LNCaP clone FGC (cell line): ENCODE results near the gene SYT12.

Experiments
- DNase-seq: peaks from one replicate; pipeline ENCODE4 v3.0.0-alpha.2; 2011; ENCODE audit warnings: low read depth
- H3K4me3 ChIP-seq: 2 replicates; pipeline ENCODE4 v1.5.1; 2011; ENCODE audit warnings: mild to moderate bottlenecking, low read depth, low read length, control low read depth
- TF ChIP-seq, protein P1 (sequence below): IDR thresholded peaks from 2 replicates; pipeline ENCODE4 v1.5.1; 2012; ENCODE audit warnings: mild to moderate bottlenecking; ENCODE audit not compliant: control insufficient read depth, insufficient read depth; ENCODE audit errors: extremely low read depth

Gene SYT12

DNA sequence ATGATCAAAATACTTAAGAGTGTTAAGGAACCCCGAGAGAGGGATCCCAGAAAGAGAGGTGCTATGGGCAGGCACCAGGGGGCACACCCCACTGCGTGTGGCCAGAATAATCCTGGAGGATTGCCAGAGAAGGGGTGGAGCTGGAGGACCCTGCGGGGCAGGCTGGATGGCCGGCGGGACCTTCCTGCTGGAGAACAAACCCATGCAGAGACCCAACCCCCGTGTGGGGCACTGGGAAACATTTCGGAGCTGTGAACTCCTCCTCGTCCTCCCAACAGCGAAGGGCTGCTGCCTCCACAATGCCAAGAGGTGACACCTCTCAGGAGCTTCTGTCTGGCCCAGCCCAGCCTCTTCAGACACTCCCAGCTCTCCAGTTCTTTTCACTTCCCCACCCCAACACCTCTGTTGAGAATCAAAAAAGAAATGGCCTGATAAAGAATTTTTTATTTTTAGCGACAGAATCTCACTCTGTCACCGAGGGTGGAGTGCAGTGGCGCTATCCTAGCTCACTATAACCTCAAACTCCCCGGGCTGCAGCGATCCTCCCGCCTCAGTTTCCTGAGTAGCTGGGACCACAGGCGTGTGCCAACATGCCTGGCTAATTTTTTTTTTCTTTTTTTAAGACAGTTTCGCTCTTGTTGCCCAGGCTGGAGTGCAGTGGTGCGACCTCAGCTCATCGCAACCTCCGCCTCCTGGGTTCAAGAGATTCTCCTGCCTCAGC, 59.3 kb downstream of the SYT12 start:
- TF ChIP-seq, protein P1, sequence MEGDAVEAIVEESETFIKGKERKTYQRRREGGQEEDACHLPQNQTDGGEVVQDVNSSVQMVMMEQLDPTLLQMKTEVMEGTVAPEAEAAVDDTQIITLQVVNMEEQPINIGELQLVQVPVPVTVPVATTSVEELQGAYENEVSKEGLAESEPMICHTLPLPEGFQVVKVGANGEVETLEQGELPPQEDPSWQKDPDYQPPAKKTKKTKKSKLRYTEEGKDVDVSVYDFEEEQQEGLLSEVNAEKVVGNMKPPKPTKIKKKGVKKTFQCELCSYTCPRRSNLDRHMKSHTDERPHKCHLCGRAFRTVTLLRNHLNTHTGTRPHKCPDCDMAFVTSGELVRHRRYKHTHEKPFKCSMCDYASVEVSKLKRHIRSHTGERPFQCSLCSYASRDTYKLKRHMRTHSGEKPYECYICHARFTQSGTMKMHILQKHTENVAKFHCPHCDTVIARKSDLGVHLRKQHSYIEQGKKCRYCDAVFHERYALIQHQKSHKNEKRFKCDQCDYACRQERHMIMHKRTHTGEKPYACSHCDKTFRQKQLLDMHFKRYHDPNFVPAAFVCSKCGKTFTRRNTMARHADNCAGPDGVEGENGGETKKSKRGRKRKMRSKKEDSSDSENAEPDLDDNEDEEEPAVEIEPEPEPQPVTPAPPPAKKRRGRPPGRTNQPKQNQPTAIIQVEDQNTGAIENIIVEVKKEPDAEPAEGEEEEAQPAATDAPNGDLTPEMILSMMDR: no peak
- no peak overlapping the region for H3K4me3 ChIP-seq
- DNase-seq: no peak

DNA sequence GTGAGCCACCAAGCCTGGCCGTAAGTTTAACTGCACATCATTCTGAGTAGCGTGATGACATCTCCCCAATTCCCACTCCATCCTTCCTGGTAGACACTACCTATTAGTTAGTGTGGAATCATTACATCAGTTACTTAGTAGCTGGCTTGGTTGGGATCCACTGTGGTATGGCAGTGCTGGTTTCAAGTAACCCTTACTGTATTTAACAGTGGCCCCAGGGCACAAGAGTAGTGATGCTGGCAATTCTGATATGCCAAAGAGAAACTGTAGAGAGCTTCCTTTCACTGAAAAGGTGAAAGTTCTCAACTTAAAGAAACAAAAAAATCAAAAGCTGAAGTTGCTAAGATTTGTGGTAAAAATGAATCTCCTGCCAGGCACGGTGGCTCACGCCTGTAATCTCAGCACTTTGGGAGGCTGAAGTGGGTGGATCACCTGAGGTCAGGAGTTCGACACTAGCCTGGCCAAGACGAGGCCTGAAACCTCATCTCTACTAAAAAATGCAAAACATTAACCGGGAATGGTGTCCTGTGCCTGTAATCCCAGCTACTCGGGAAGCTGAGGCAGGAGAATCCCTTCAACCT, 60.9 kb downstream of the SYT12 start:
- H3K4me3 ChIP-seq: no peak overlapping the region
- TF ChIP-seq, protein P1: no peak
- no peak for DNase-seq

DNA sequence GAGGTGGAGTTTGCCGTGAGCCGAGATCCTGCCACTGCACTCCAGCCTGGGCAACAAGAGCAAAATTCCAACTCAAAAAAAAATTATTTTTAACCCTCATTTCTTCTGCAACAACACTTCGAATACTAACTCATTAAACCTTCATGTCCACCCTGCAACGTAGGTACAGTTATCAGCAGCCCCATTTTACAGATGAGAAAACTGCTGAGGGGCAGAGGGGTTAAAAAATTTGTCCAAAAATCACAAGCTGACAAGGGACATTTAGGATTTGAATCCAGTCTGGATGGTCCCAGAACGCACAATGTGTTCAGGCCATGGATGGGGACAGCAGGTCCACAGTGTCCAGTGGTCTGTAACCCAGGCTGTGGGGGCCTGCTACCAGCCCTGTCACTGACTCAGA, 62.7 kb downstream of the SYT12 start:
- no peak for DNase-seq
- H3K4me3 ChIP-seq: no peak overlapping the region
- TF ChIP-seq, protein P1: no peak

DNA sequence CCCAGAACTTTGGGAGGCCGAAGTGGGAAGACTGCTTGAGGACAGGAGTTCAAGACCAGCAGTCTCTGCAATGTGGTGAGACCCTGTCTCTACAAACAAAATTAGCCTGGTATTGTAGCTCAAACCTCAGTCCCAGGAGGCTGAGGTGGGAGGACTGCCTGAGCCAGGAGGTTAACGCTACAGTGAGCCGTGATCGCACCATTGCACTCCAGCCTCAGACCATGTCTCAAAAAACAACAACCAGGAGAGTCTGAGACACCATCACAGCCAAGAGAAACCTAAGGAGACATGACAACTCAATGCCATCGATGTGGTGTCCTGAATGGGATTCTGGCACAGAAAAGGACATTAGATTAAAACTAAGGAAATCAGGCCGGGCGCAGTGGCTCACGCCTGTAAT, 67.8 kb downstream of the SYT12 start:
- TF ChIP-seq, protein P1: no peak
- no peak for DNase-seq
- no peak overlapping the region for H3K4me3 ChIP-seq

GRCh38 chr11:67095214-67095507, 72.2 kb downstream of the SYT12 start:
- DNase-seq: no peak
- H3K4me3 ChIP-seq: no peak overlapping the region

DNA sequence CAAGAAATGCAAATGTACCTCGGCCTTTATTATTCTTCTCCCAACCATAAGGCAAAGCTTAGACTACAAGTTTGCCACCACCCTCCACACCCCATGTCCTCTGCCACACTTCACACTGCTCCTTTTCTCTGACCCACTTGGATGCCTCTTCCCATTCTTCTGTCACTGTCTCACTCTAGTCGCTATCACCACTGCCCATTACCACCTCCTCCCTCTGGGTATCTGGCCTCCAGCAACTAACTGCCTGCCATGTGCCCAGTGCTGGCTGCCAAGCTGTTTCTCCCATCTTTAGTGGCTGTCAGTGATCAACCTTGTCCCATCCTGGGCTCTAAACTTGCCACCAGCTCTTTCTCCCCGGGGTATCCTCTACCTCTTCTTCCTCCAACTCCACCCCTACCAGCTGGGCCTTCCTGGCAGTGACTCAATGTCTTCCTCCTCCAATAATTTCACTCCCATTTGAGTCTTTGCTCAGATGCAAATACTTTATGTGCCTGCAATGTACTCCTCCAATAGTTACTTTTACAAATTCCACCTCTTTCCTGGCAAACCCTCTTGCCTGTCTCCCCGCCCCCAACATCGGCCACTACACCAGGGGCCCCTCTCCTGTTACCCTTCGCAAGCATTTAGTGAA, 76.0 kb downstream of the SYT12 start:
- no peak for DNase-seq
- TF ChIP-seq, protein P1: no peak
- no peak overlapping the region for H3K4me3 ChIP-seq

More at GRCh38 chr11:67095214-67095507, 72.2 kb downstream of the SYT12 start:
- TF ChIP-seq, protein P1: no peak
